ENCODE data around the gene KLF5.
"Not testable (repeated sequence)": the region's sequence is repeated elsewhere in the genome, so short reads cannot be mapped to it uniquely, and the experiment has no call there.

The KLF5 gene

GRCh38 chr13:73039201-73040108, 19.4 kb upstream of the KLF5 start:
- H3K9me3 ChIP-seq (ENCODE audit: control insufficient read depth in 5 of 5, low read length in 5 of 5) = no peaks in the 10 kb centered on the region
- no peak overlapping the region for H3K9ac ChIP-seq (ENCODE audit: low read length in 5 of 5)
- H3K27ac ChIP-seq (ENCODE audit: low read depth, low read length) = no peak overlapping the region

GRCh38 chr13:73040484-73040883, 18.3 kb upstream of the KLF5 start:
- no peak overlapping the region for H3K4me3 ChIP-seq (ENCODE audit: low read depth in 1 of 5, low read length in 5 of 5)
- H3K36me3 ChIP-seq (ENCODE audit: control insufficient read depth in 5 of 5, insufficient read depth in 5 of 5, low read length in 5 of 5) = no peaks in the 10 kb centered on the region
- no peak overlapping the region for H3K9ac ChIP-seq (ENCODE audit: low read length in 5 of 5)
- no peaks in the 10 kb centered on the region for H3K9me3 ChIP-seq (ENCODE audit: control insufficient read depth in 5 of 5, low read length in 5 of 5)
- no peaks in the 10 kb centered on the region for H3K27me3 ChIP-seq (ENCODE audit: control insufficient read depth in 5 of 5, insufficient read depth in 4 of 5, low read length in 5 of 5)
- H3K27ac ChIP-seq (ENCODE audit: low read depth, low read length) = no peak overlapping the region
- H3K4me1 ChIP-seq (ENCODE audit: control insufficient read depth in 5 of 5, insufficient read depth in 5 of 5, low read length in 5 of 5) = no peaks in the 10 kb centered on the region

More at GRCh38 chr13:73039201-73040108, 19.4 kb upstream of the KLF5 start:
- Histone ChIP-seq H3K4me1 (ENCODE audit: control insufficient read depth in 5 of 5, insufficient read depth in 5 of 5, low read length in 5 of 5) (no peaks in the 10 kb centered on the region), H3K27me3 (ENCODE audit: control insufficient read depth in 5 of 5, insufficient read depth in 4 of 5, low read length in 5 of 5) (no peaks in the 10 kb centered on the region), H3K4me3 (ENCODE audit: low read depth in 1 of 5, low read length in 5 of 5) (no peak overlapping the region), H3K36me3 (ENCODE audit: control insufficient read depth in 5 of 5, insufficient read depth in 5 of 5, low read length in 5 of 5) (no peaks in the 10 kb centered on the region)

- no peaks in the 10 kb centered on the region for H3K9me3 ChIP-seq (ENCODE audit: control insufficient read depth in 5 of 5, low read length in 5 of 5)
- H3K4me3 ChIP-seq (ENCODE audit: low read depth in 1 of 5, low read length in 5 of 5) = no peak overlapping the region
- H3K27me3 ChIP-seq (ENCODE audit: control insufficient read depth in 5 of 5, insufficient read depth in 4 of 5, low read length in 5 of 5) = no peaks in the 10 kb centered on the region
- no peaks in the 10 kb centered on the region for H3K4me1 ChIP-seq (ENCODE audit: control insufficient read depth in 5 of 5, insufficient read depth in 5 of 5, low read length in 5 of 5)
- H3K36me3 ChIP-seq (ENCODE audit: control insufficient read depth in 5 of 5, insufficient read depth in 5 of 5, low read length in 5 of 5) = no peaks in the 10 kb centered on the region
- no peak overlapping the region for H3K9ac ChIP-seq (ENCODE audit: low read length in 5 of 5)
- H3K27ac ChIP-seq (ENCODE audit: low read depth, low read length) = no peak overlapping the region
These were observed 17.7 kb upstream of the KLF5 start for GRCh38 chr13:73040968-73041596.

GRCh38 chr13:73045031-73045430, 13.8 kb upstream of the KLF5 start:
- no peak overlapping the region for H3K9ac ChIP-seq (ENCODE audit: low read length in 5 of 5)
- H3K27me3 ChIP-seq (ENCODE audit: control insufficient read depth in 5 of 5, insufficient read depth in 4 of 5, low read length in 5 of 5) = no peaks in the 10 kb centered on the region
- no peaks in the 10 kb centered on the region for H3K4me1 ChIP-seq (ENCODE audit: control insufficient read depth in 5 of 5, insufficient read depth in 5 of 5, low read length in 5 of 5)
- no peaks in the 10 kb centered on the region for H3K36me3 ChIP-seq (ENCODE audit: control insufficient read depth in 5 of 5, insufficient read depth in 5 of 5, low read length in 5 of 5)
- H3K9me3 ChIP-seq (ENCODE audit: control insufficient read depth in 5 of 5, low read length in 5 of 5) = no peaks in the 10 kb centered on the region
- H3K27ac ChIP-seq (ENCODE audit: low read depth, low read length) = no peak overlapping the region
- H3K4me3 ChIP-seq (ENCODE audit: low read depth in 1 of 5, low read length in 5 of 5) = no peak overlapping the region

GRCh38 chr13:73048615-73049014, 10.2 kb upstream of the KLF5 start:
- not testable (repeated sequence) for H3K27ac ChIP-seq (ENCODE audit: low read depth, low read length); H3K27me3 ChIP-seq (ENCODE audit: control insufficient read depth in 5 of 5, insufficient read depth in 4 of 5, low read length in 5 of 5); H3K9ac ChIP-seq (ENCODE audit: low read length in 5 of 5); H3K36me3 ChIP-seq (ENCODE audit: control insufficient read depth in 5 of 5, insufficient read depth in 5 of 5, low read length in 5 of 5); H3K4me1 ChIP-seq (ENCODE audit: control insufficient read depth in 5 of 5, insufficient read depth in 5 of 5, low read length in 5 of 5); H3K9me3 ChIP-seq (ENCODE audit: control insufficient read depth in 5 of 5, low read length in 5 of 5); H3K4me3 ChIP-seq (ENCODE audit: low read depth in 1 of 5, low read length in 5 of 5)

GRCh38 chr13:73054712-73055111, 4.1 kb upstream of the KLF5 start:
- Histone ChIP-seq H3K9ac (ENCODE audit: low read length in 5 of 5) (no peak overlapping the region), H3K27me3 (ENCODE audit: control insufficient read depth in 5 of 5, insufficient read depth in 4 of 5, low read length in 5 of 5) (peaks cover 0 to 6% (median 0%) of the 10 kb centered on the region in 5 donors), H3K36me3 (ENCODE audit: control insufficient read depth in 5 of 5, insufficient read depth in 5 of 5, low read length in 5 of 5) (no peaks in the 10 kb centered on the region)

GRCh38 chr13:73055813-73056564, 2.8 kb upstream of the KLF5 start:
- H3K27me3 ChIP-seq (ENCODE audit: control insufficient read depth in 5 of 5, insufficient read depth in 4 of 5, low read length in 5 of 5) = peaks cover 0 to 6% (median 0%) of the 10 kb centered on the region in 5 donors
- H3K27ac ChIP-seq (ENCODE audit: low read depth, low read length) = no peak overlapping the region
- no peak overlapping the region for H3K9ac ChIP-seq (ENCODE audit: low read length in 5 of 5)

More at GRCh38 chr13:73054712-73055111, 4.1 kb upstream of the KLF5 start:
- H3K9me3 ChIP-seq (ENCODE audit: control insufficient read depth in 5 of 5, low read length in 5 of 5) = no peaks in the 10 kb centered on the region
- H3K4me3 ChIP-seq (ENCODE audit: low read depth in 1 of 5, low read length in 5 of 5) = no peak overlapping the region
- peaks cover 0 to 12% (median 9%) of the 10 kb centered on the region in 5 donors for H3K4me1 ChIP-seq (ENCODE audit: control insufficient read depth in 5 of 5, insufficient read depth in 5 of 5, low read length in 5 of 5)
- H3K27ac ChIP-seq (ENCODE audit: low read depth, low read length) = no peak overlapping the region

GRCh38 chr13:73056565-73056962, 2.2 kb upstream of the KLF5 start:
- H3K27ac ChIP-seq (ENCODE audit: low read depth, low read length) = no peak overlapping the region
- H3K9ac ChIP-seq (ENCODE audit: low read length in 5 of 5) = no peak overlapping the region

More at GRCh38 chr13:73055813-73056564, 2.8 kb upstream of the KLF5 start:
- Histone ChIP-seq H3K36me3 (ENCODE audit: control insufficient read depth in 5 of 5, insufficient read depth in 5 of 5, low read length in 5 of 5) (no peaks in the 10 kb centered on the region), H3K4me3 (ENCODE audit: low read depth in 1 of 5, low read length in 5 of 5) (no peak overlapping the region), H3K4me1 (ENCODE audit: control insufficient read depth in 5 of 5, insufficient read depth in 5 of 5, low read length in 5 of 5) (peaks cover 0 to 25% (median 22%) of the 10 kb centered on the region in 5 donors), H3K9me3 (ENCODE audit: control insufficient read depth in 5 of 5, low read length in 5 of 5) (no peaks in the 10 kb centered on the region)

GRCh38 chr13:73057284-73058063, 1.3 kb upstream of the KLF5 start:
- H3K27me3 ChIP-seq (ENCODE audit: control insufficient read depth in 5 of 5, insufficient read depth in 4 of 5, low read length in 5 of 5) = peaks cover 0 to 6% (median 0%) of the 10 kb centered on the region in 5 donors
- H3K27ac ChIP-seq (ENCODE audit: low read depth, low read length) = no peak overlapping the region
- H3K36me3 ChIP-seq (ENCODE audit: control insufficient read depth in 5 of 5, insufficient read depth in 5 of 5, low read length in 5 of 5) = no peaks in the 10 kb centered on the region
- peak overlapping the region in 1 of 5 donors; percentile 16 for H3K9ac ChIP-seq (ENCODE audit: low read length in 5 of 5)
- peaks cover 0 to 25% (median 22%) of the 10 kb centered on the region in 5 donors for H3K4me1 ChIP-seq (ENCODE audit: control insufficient read depth in 5 of 5, insufficient read depth in 5 of 5, low read length in 5 of 5)
- H3K9me3 ChIP-seq (ENCODE audit: control insufficient read depth in 5 of 5, low read length in 5 of 5) = no peaks in the 10 kb centered on the region
- H3K4me3 ChIP-seq (ENCODE audit: low read depth in 1 of 5, low read length in 5 of 5) = no peak overlapping the region

More at GRCh38 chr13:73056565-73056962, 2.2 kb upstream of the KLF5 start:
- H3K36me3 ChIP-seq (ENCODE audit: control insufficient read depth in 5 of 5, insufficient read depth in 5 of 5, low read length in 5 of 5) = no peaks in the 10 kb centered on the region
- H3K27me3 ChIP-seq (ENCODE audit: control insufficient read depth in 5 of 5, insufficient read depth in 4 of 5, low read length in 5 of 5) = peaks cover 0 to 6% (median 0%) of the 10 kb centered on the region in 5 donors
- no peaks in the 10 kb centered on the region for H3K9me3 ChIP-seq (ENCODE audit: control insufficient read depth in 5 of 5, low read length in 5 of 5)
- H3K4me3 ChIP-seq (ENCODE audit: low read depth in 1 of 5, low read length in 5 of 5) = no peak overlapping the region
- H3K4me1 ChIP-seq (ENCODE audit: control insufficient read depth in 5 of 5, insufficient read depth in 5 of 5, low read length in 5 of 5) = peaks cover 0 to 25% (median 22%) of the 10 kb centered on the region in 5 donors

Measured in subcutaneous abdominal adipose tissue (tissue), 5 donors.